Activated CD4-positive, alpha-beta memory T cell treated with anti-CD3 and anti-CD28 coated beads, Interleukin-2, amount 10 ng/mL, durations not matched to agents 7 days and 5 days (primary cell): ENCODE data around the gene MAML1. TPM values are rescaled to one million over a fixed set of nuclear protein-coding genes. Genes with fewer than 3 reads are reported as not detected.

ENCODE experiments used
- CTCF ChIA-PET: fragments of 350-600 bp; sonication (Branson Sonifier 250); formaldehyde crosslinking; loops from one replicate; lab custom pipeline; 2021; ENCODE audit warnings: antibody characterized with exemption, inconsistent platforms; lab: Charles Lee
- POLR2A ChIA-PET: fragments of 350-600 bp; sonication (Branson Sonifier 250); formaldehyde crosslinking; loops from one replicate; lab custom pipeline; 2021; ENCODE audit warnings: antibody characterized with exemption; lab: Charles Lee
- DNase-seq: peaks from one replicate; pipeline ENCODE4 v3.0.0-alpha.2; 2020
- H3K27ac Mint-ChIP-seq: one replicate; pipeline ENCODE4 v1.8.0; 2021; ENCODE audit warnings: mild to moderate bottlenecking, mixed read lengths
- H3K27me3 Mint-ChIP-seq: one replicate; pipeline ENCODE4 v1.8.0; 2021; ENCODE audit warnings: mixed read lengths
- H3K36me3 Mint-ChIP-seq: one replicate; pipeline ENCODE4 v1.8.0; 2021; ENCODE audit warnings: low read depth, mixed read lengths
- H3K4me1 Mint-ChIP-seq: one replicate; pipeline ENCODE4 v1.8.0; 2021; ENCODE audit warnings: mixed read lengths
- H3K4me3 Mint-ChIP-seq: one replicate; pipeline ENCODE4 v1.8.0; 2021; ENCODE audit warnings: mild to moderate bottlenecking, mixed read lengths
- H3K9me3 Mint-ChIP-seq: one replicate; pipeline ENCODE4 v1.8.0; 2021; ENCODE audit warnings: mixed read lengths
- total RNA-seq, 2 experiments: library from RNA; stranded (reverse); gene quantifications; one replicate each; pipeline ENCODE4 v1.2.3, GENCODE V29; 2021

MAML1 gene
- total RNA-seq, 2 experiments from 2014 or later: 33.3 to 35.2 TPM

DNA sequence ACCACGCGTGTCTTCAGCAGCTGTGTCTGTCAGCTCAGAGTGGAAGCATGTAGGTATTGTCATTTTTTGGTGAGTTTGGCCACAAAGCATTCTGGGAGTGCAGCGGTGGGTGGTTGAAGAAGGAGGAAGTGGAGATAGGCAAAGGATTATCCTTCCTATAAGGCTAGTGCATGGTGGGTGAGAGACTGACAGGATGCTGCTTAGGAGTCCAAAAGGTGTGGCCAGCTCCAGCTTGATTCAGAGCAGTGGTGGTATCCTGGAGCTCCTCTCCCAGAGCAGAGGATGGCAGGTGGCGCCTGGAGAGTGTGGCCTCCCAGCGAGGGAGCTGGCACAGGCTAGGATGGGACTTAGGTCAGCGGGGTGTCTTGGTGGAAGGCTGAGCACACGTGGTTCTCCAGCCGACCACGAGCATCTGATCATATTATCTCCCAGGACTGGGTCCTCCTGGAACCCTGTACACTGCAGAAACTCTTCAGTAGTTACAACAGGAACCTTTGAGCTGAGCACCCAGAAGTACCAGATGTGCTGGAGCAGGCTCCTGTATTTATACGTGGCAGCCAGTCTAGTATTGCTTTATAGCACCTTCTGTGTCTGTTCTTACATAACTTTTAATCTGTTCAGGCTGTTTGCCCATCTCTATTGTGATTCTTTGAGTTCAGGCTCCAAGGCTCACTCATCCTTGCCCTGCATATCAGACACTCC is 29.6 kb downstream of the MAML1 start:
- H3K4me1 Mint-ChIP-seq: peaks cover 57% of the 10 kb centered on the region
- H3K36me3 Mint-ChIP-seq: peaks cover 22% of the 10 kb centered on the region
- H3K27ac Mint-ChIP-seq: peak overlapping the region; percentile 62
- H3K4me3 Mint-ChIP-seq: no peak overlapping the region
- no peaks in the 10 kb centered on the region for H3K9me3 Mint-ChIP-seq
- H3K27me3 Mint-ChIP-seq: no peaks in the 10 kb centered on the region
- POLR2A ChIA-PET: interaction anchor here (1.2 to 2.0 kb wide), 7 partner anchors 29 to 139 kb away, joined by 3 to 10 read pairs (median 5); partner anchors contain the start of genes HNRNPH1, LTC4S and MAML1
- CTCF ChIA-PET: interaction anchor here (0.7 to 4.0 kb wide), 19 partner anchors 9 to 329 kb away, joined by 3 to 32 read pairs (median 4); partner anchors contain the start of genes LTC4S, MAML1 and RUFY1
- DNase-seq: peak; percentile 59

GRCh38 chr5:179762781-179763176 is 30.2 kb downstream of the MAML1 start:
- Mint-ChIP-seq H3K27ac (peak overlapping the region; percentile 62), H3K27me3 (no peaks in the 10 kb centered on the region), H3K4me3 (no peak overlapping the region), H3K4me1 (peaks cover 54% of the 10 kb centered on the region), H3K36me3 (peaks cover 26% of the 10 kb centered on the region), H3K9me3 (no peaks in the 10 kb centered on the region)
- ChIA-PET CTCF (interaction anchor here (0.7 to 4.0 kb wide), 22 partner anchors 8 to 329 kb away, joined by 3 to 32 read pairs (median 4); partner anchors contain the start of genes LTC4S, MAML1 and RUFY1), POLR2A (interaction anchor here (0.6 to 2.0 kb wide), 10 partner anchors 13 to 139 kb away, joined by 3 to 10 read pairs (median 5); partner anchors contain the start of genes HNRNPH1, LTC4S and MAML1)
- DNase-seq: no peak

DNA sequence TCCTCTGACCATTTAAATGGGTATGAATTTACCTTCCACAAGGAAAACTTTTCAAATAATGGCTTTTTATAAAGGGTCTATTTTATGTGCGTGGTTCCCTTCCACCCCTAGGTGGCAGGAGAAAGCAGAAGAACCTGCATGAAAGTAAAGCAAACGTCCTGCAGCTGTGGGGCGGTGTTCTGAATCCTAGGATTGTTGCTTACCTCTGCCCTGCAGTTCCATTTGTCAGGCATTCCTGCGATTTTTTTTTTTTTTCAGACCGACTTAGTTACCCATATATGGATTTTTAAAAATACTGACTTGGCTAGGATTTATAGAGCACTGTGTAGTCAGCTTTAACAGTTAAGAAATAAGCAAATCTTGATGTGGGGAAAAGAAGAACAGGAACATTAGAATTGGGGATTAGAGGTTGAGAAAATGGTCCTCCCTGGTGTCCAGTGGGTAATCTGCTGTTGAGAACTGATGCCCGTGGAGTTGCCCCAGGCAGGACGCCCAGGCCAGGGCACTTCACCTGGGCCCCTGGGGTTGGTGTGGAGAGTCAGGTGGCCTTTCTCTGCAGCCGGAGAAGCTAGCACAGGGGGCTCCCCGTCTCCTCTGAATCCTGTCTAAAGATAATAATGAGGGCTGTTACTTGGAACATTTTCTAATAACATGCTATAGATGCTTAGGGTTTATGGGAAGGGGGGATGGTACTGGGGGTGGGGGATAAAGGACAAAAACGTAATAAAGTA is 30.8 kb downstream of the MAML1 start:
- Mint-ChIP-seq H3K4me1 (peaks cover 55% of the 10 kb centered on the region), H3K36me3 (peaks cover 30% of the 10 kb centered on the region), H3K9me3 (no peaks in the 10 kb centered on the region), H3K27ac (no peak overlapping the region), H3K4me3 (no peak overlapping the region), H3K27me3 (no peaks in the 10 kb centered on the region)
- ChIA-PET CTCF (interaction anchor here (0.5 to 4.0 kb wide), 26 partner anchors 8 to 1512 kb away, joined by 3 to 32 read pairs (median 4); partner anchors contain the start of genes LTC4S, MAML1 and RUFY1), POLR2A (interaction anchor here (0.6 to 2.0 kb wide), 9 partner anchors 13 to 140 kb away, joined by 3 to 7 read pairs (median 3); partner anchors contain the start of genes HNRNPH1 and MAML1)
- peak; percentile 54 for DNase-seq

- H3K4me3 Mint-ChIP-seq: no peak overlapping the region
- POLR2A ChIA-PET: interaction anchor here (0.8 to 1.8 kb wide), 4 partner anchors 32 to 141 kb away, joined by 3 to 7 read pairs (median 4); partner anchors contain the start of genes HNRNPH1 and MAML1
- H3K9me3 Mint-ChIP-seq: no peaks in the 10 kb centered on the region
- H3K27me3 Mint-ChIP-seq: no peaks in the 10 kb centered on the region
- H3K36me3 Mint-ChIP-seq: peaks cover 35% of the 10 kb centered on the region
- H3K4me1 Mint-ChIP-seq: peaks cover 53% of the 10 kb centered on the region
- DNase-seq: no peak
- CTCF ChIA-PET: interaction anchor here (0.6 to 4.0 kb wide), 9 partner anchors 11 to 1513 kb away, joined by 3 to 32 read pairs (median 5); partner anchors contain the start of gene LTC4S
- H3K27ac Mint-ChIP-seq: no peak overlapping the region
Measured at GRCh38 chr5:179764056-179764455, 31.4 kb downstream of the MAML1 start.

DNA sequence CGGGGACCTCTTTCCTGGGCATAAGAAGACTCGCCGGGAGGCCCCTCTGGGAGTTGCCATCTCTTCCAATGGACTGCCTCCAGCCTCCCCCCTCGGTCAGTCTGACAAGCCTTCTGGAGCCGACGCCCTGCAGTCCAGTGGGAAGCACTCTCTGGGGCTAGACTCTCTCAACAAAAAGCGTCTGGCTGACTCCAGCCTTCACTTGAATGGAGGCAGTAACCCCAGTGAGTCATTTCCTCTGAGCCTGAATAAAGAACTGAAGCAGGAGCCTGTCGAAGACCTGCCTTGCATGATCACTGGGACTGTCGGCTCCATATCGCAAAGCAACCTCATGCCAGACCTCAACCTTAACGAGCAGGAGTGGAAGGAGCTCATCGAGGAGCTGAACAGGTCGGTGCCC is 32.8 kb downstream of the MAML1 start:
- DNase-seq: no peak
- Mint-ChIP-seq H3K4me3 (no peak overlapping the region), H3K27ac (no peak overlapping the region), H3K4me1 (peaks cover 39% of the 10 kb centered on the region), H3K27me3 (no peaks in the 10 kb centered on the region), H3K36me3 (peaks cover 43% of the 10 kb centered on the region), H3K9me3 (no peaks in the 10 kb centered on the region)
- ChIA-PET POLR2A (no interaction called here), CTCF (interaction anchor here (4.0 kb wide), 1 partner anchor 12 kb away, joined by 32 read pairs; no protein-coding TSS in a partner anchor)

DNA sequence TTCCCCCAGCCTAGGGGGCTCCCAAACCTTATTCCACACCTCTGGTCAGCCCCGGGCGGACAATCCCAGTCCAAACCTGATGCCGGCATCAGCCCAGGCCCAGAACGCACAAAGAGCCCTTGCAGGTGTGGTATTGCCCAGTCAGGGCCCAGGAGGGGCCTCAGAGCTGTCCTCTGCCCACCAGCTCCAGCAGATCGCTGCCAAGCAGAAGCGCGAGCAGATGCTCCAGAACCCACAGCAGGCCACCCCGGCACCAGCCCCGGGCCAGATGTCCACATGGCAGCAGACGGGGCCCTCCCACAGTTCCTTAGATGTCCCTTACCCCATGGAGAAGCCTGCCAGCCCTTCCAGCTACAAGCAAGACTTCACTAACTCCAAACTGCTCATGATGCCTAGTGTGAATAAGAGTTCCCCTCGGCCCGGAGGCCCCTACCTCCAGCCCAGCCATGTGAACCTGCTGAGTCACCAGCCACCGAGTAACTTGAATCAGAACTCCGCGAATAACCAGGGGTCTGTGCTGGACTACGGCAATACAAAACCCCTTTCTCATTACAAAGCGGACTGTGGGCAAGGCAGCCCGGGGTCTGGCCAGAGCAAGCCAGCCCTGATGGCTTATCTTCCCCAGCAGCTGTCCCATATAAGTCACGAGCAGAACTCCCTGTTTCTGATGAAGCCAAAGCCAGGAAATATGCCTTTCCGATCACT is 33.6 kb downstream of the MAML1 start:
- Mint-ChIP-seq H3K27me3 (no peaks in the 10 kb centered on the region), H3K4me1 (peaks cover 37% of the 10 kb centered on the region), H3K27ac (no peak overlapping the region), H3K9me3 (no peaks in the 10 kb centered on the region), H3K36me3 (peaks cover 51% of the 10 kb centered on the region), H3K4me3 (no peak overlapping the region)
- ChIA-PET CTCF (interaction anchor here (1.7 kb wide), 1 partner anchor 56 kb away, joined by 4 read pairs; no protein-coding TSS in a partner anchor), POLR2A (no interaction called here)
- DNase-seq: no peak

DNA sequence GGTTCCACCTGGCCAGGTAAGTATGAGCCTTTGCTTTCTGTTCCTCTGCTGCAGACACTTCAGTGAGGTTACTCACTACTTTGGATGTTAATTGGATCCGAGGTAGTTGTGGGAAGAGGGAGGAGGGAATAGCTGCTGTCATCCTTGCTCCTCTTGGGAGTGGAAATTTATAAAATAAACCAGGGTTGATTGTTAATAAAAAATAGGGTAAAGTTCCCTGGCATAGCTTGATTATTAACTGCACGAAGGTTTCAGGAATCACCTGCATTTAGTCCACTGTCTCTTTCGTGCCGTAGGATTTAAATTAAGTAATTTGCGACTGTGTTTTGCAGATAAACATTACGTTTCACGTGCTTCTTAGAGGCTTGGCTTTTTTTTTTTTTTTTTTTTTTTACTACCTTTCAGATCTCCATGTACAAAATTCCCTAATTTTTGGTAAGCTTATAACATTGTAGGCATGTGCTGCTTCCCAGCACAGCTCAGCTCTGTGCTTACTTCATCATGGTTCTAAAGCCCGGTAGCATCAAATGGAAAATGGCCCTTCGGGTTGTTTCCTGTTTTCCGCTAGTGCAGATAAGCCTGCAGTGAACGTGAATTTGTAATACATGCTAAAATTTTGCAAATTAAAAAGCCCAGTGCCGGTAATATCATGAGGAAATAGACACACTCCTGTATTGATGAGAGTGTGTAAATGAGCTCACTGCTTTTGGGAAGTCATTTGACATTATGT is 34.3 kb downstream of the MAML1 start:
- no peaks in the 10 kb centered on the region for H3K27me3 Mint-ChIP-seq
- no peak overlapping the region for H3K27ac Mint-ChIP-seq
- ChIA-PET CTCF (interaction anchor here (0.9 to 1.7 kb wide), 2 partner anchors 11 to 55 kb away, joined by 4 to 6 read pairs; no protein-coding TSS in a partner anchor), POLR2A (interaction anchor here (1.3 kb wide), 1 partner anchor 89 kb away, joined by 3 read pairs; no protein-coding TSS in a partner anchor)
- DNase-seq: no peak
- peaks cover 31% of the 10 kb centered on the region for H3K4me1 Mint-ChIP-seq
- H3K36me3 Mint-ChIP-seq: peaks cover 56% of the 10 kb centered on the region
- H3K9me3 Mint-ChIP-seq: no peaks in the 10 kb centered on the region
- no peak overlapping the region for H3K4me3 Mint-ChIP-seq

DNA sequence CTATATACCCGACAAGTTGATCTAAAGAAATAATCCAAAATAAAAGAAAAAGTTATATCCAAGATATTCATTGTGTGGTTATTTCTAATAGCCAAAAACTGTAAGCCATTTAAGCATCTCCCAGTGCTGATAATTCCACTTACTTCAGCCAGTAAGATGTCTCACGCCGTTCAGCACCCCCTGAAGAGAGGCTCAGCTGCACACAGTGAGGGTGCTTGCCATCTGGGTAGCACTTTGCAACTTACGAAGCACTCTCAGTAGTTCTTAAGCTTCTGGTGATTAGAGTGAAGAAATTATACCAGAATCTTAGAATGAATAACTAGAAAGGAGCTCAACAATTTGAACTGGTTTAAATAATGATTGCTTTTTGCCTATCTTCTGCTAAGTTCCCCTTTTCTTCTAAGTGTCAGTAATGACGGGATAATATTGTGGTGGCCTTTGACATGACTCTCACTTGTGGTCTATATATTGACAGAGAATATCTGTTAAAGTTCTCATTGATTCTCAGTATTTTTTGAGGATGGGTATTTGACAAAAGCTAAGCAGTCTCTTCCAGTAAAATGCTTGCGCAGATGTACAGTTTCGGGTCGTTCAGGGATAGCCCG is 35.0 kb downstream of the MAML1 start:
- H3K27ac Mint-ChIP-seq: no peak overlapping the region
- peaks cover 24% of the 10 kb centered on the region for H3K4me1 Mint-ChIP-seq
- H3K27me3 Mint-ChIP-seq: no peaks in the 10 kb centered on the region
- ChIA-PET POLR2A (interaction anchor here (1.3 kb wide), 1 partner anchor 90 kb away, joined by 3 read pairs; no protein-coding TSS in a partner anchor), CTCF (interaction anchor here (0.9 to 1.7 kb wide), 3 partner anchors 10 to 55 kb away, joined by 4 to 6 read pairs (median 4); no protein-coding TSS in a partner anchor)
- DNase-seq: no peak
- no peaks in the 10 kb centered on the region for H3K9me3 Mint-ChIP-seq
- H3K4me3 Mint-ChIP-seq: no peak overlapping the region
- H3K36me3 Mint-ChIP-seq: peaks cover 61% of the 10 kb centered on the region

DNA sequence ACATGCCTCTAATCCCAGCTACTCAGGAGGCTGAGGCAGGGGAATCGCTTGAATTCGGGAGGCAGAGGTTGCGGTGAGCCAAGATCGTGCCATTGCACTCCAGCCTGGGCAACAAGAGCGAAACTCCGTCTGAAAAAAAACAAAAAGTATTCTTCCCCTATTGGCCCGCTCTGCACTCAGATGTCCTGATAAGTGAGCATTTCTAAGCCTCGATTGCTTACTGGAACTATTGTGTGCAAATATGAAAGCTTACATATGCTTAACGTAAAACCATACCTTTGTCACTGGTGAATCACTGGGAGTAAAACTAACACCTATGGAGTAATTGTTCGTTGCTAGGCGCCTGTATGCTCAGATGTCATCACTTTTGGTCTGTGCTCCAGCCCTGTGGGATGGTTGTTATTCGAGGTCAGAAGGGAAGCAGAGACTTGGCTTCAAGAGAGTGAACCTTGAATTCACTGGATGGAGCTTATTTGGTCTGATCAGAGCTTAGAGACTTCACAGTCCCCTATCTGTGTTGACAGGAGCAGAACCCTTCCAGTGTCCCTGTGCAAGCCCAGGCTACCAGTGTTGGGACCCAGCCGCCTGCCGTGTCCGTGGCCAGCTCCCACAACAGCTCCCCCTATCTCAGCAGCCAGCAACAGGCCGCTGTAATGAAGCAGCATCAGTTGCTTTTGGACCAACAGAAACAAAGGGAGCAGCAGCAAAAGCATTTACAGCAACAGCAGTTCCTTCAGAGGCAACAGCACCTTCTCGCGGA is 35.9 kb downstream of the MAML1 start:
- Mint-ChIP-seq H3K4me3 (no peak overlapping the region), H3K27ac (no peak overlapping the region), H3K36me3 (peaks cover 70% of the 10 kb centered on the region), H3K4me1 (peaks cover 15% of the 10 kb centered on the region), H3K9me3 (no peaks in the 10 kb centered on the region), H3K27me3 (no peaks in the 10 kb centered on the region)
- ChIA-PET POLR2A (interaction anchor here (1.3 kb wide), 1 partner anchor 91 kb away, joined by 3 read pairs; no protein-coding TSS in a partner anchor), CTCF (interaction anchor here (1.4 kb wide), 1 partner anchor 9 kb away, joined by 4 read pairs; no protein-coding TSS in a partner anchor)
- DNase-seq: no peak

GRCh38 chr5:179769271-179769670 is 36.6 kb downstream of the MAML1 start:
- H3K36me3 Mint-ChIP-seq: peaks cover 77% of the 10 kb centered on the region
- no peak overlapping the region for H3K27ac Mint-ChIP-seq
- H3K4me1 Mint-ChIP-seq: peaks cover 12% of the 10 kb centered on the region
- ChIA-PET CTCF (no interaction called here), POLR2A (no interaction called here)
- no peaks in the 10 kb centered on the region for H3K9me3 Mint-ChIP-seq
- no peaks in the 10 kb centered on the region for H3K27me3 Mint-ChIP-seq
- DNase-seq: no peak
- H3K4me3 Mint-ChIP-seq: no peak overlapping the region

DNA sequence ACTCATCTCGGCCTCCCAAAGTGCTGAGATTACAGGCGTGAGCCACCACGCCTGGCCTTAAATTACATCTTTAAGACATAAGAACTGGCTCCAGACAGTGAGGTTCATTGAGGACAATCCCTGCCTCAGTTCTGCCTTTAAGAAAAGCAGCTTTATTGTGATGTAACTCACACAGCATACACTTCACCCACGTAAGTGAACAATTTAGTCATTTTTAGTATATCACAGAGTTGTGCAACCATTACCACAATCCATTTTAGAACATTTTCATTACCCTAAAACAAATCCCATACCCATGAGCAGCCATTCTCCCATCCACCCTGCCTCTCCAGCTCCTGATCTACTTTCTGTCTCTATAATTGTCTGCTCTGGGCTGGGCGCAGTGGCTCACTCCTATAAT is 37.2 kb downstream of the MAML1 start:
- no peaks in the 10 kb centered on the region for H3K27me3 Mint-ChIP-seq
- peaks cover 79% of the 10 kb centered on the region for H3K36me3 Mint-ChIP-seq
- no peaks in the 10 kb centered on the region for H3K9me3 Mint-ChIP-seq
- peaks cover 12% of the 10 kb centered on the region for H3K4me1 Mint-ChIP-seq
- POLR2A ChIA-PET: no interaction called here
- DNase-seq: no peak
- no peak overlapping the region for H3K27ac Mint-ChIP-seq
- no peak overlapping the region for H3K4me3 Mint-ChIP-seq
- CTCF ChIA-PET: no interaction called here
